ENCODE data around the gene MPHOSPH10. TPM values are rescaled to one million over a fixed set of nuclear protein-coding genes. Genes with fewer than 3 reads are reported as not detected.

Gene MPHOSPH10
- total and polyA plus RNA-seq, 2 donors (not counting 1 experiment from before 2014, with no cell fraction given): 5.6 to 51.8 TPM

DNA sequence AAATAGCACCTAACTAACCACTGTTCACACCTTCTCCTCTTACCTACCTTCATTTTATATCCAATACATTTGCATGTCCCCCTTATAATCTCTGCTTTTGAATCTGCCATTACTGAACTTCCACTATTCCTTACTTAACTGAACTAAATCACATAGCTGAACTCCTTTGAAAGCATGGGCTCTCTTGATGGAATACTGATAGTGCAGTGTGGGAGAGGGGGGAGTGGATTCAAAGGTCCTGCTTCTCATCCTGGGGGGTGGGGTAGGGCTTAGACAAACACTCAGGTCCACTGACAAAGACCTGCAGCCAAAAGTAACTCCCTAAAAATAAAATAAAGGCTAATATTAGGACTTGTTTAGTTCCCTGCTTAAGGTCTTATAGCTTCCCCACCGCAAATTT, 9.0 kb upstream of the MPHOSPH10 start:
- H3K4me1 Mint-ChIP-seq: no peaks in the 10 kb centered on the region
- no peak overlapping the region for H3K27ac Mint-ChIP-seq
- H3K36me3 ChIP-seq (replicated peaks in 1 of 2; ENCODE audit: control extremely low read depth in 1 of 2, control insufficient read depth in 1 of 2, extremely low read depth in 1 of 2, insufficient read depth in 2 of 2, low read length in 1 of 2): peaks cover 9 to 30% of the 10 kb centered on the region in 2 experiments
- H3K27ac ChIP-seq (ENCODE audit: low read length in 2 of 2): no peak overlapping the region
- H3K9me3 Mint-ChIP-seq (ENCODE audit: insufficient read depth): no peaks in the 10 kb centered on the region
- H3K4me3 Mint-ChIP-seq: no peak overlapping the region
- no peaks in the 10 kb centered on the region for H3K9me3 ChIP-seq (ENCODE audit: control extremely low read depth in 1 of 3, control insufficient read depth in 2 of 3, insufficient read depth in 1 of 3, low read length in 2 of 3)
- no peak overlapping the region for H3K9ac ChIP-seq (ENCODE audit: low read length)
- no CpG with 5 or more reads among the region's 1 CpG for WGBS (ENCODE audit: insufficient coverage)
- no peak overlapping the region for H3K4me2 ChIP-seq (replicated peaks; ENCODE audit: low read depth, low read length, poor library complexity, severe bottlenecking)
- intact Hi-C loops (cut with micrococcal nuclease): no loop called here
- H3K27me3 Mint-ChIP-seq: no peaks in the 10 kb centered on the region
- no peak for DNase-seq
- ChIA-PET POLR2A (no interaction called here), CTCF (interaction anchor here (0.9 kb wide), 1 partner anchor 35 kb away, joined by 3 read pairs; no protein-coding TSS in a partner anchor)
- H3K4me1 ChIP-seq (ENCODE audit: control insufficient read depth in 2 of 2, insufficient read depth in 2 of 2, low read length in 2 of 2): no peaks in the 10 kb centered on the region
- no peak overlapping the region for H2AFZ ChIP-seq (ENCODE audit: insufficient read depth, low read depth, low read length, poor library complexity, severe bottlenecking)
- peaks cover 4% of the 10 kb centered on the region for H3K79me2 ChIP-seq (ENCODE audit: control insufficient read depth, insufficient read depth, low read length)
- no peak overlapping the region for H3K4me3 ChIP-seq (ENCODE audit: control extremely low read depth in 1 of 5, extremely low read depth in 1 of 5, insufficient read depth in 1 of 5, low read depth in 2 of 5, low read length in 4 of 5)
- TF ChIP-seq EZH2 (IDR thresholded peaks at IDR 0.05; ENCODE audit: borderline replicate concordance, insufficient read depth, low read depth, low read length, poor library complexity, severe bottlenecking): no peak
- no peaks in the 10 kb centered on the region for H3K27me3 ChIP-seq (replicated peaks in 1 of 4; ENCODE audit: control extremely low read depth in 1 of 4, control insufficient read depth in 3 of 4, insufficient read depth in 4 of 4, low read length in 3 of 4)
- H4K20me1 ChIP-seq (ENCODE audit: control insufficient read depth, insufficient read depth, low read length, poor library complexity, severe bottlenecking): no peaks in the 10 kb centered on the region
- ATAC-seq (ENCODE audit: low read depth): no peak

DNA sequence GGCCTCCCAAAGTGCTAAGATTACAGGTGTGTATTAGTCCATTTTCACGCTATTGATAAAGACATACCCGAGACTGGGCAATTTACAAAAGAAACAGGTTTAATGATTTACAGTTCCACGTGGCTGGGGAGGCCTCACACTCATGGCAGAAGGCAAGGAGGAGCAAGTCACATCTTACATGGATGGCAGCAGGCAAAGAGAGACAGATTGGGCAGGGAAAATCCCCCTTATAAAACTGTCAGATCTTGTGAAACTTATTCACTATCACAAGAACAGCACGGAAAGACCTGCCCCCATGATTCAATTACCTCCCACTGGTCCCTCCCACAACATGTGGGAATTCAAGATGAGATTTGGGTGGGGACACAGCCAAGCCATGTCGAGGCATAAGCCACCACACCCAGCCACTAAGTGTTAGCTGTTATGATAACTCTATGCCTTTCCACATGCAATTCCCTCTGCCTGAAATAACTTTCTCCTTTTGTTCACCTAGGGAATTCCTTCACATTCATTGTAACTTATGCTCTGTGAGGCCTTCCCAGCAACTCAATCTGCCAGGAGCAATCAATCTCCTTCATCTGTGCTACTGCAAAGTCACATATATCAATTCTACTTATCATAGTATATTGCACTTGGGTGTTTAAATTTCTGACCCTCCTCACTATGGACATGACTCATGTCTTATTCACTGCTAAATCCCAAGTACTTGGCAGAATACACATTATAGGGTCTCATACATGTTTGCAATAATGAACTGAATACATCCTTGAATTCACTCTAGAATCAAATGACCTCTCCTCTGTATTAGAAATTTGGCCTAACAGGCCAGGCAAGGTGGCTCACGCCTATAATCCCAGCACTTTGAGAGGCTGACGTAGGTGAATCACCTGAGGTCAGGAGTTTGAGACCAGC, 7.8 kb upstream of the MPHOSPH10 start:
- H3K4me1 ChIP-seq (ENCODE audit: control insufficient read depth in 2 of 2, insufficient read depth in 2 of 2, low read length in 2 of 2): no peaks in the 10 kb centered on the region
- no peak overlapping the region for H3K4me3 ChIP-seq (ENCODE audit: control extremely low read depth in 1 of 5, extremely low read depth in 1 of 5, insufficient read depth in 1 of 5, low read depth in 2 of 5, low read length in 4 of 5)
- no peak overlapping the region for H2AFZ ChIP-seq (ENCODE audit: insufficient read depth, low read depth, low read length, poor library complexity, severe bottlenecking)
- Mint-ChIP-seq H3K9me3 (ENCODE audit: insufficient read depth) (no peaks in the 10 kb centered on the region), H3K27me3 (no peaks in the 10 kb centered on the region), H3K4me3 (no peak overlapping the region), H3K4me1 (peaks cover 2% of the 10 kb centered on the region), H3K27ac (no peak overlapping the region)
- no peaks in the 10 kb centered on the region for H4K20me1 ChIP-seq (ENCODE audit: control insufficient read depth, insufficient read depth, low read length, poor library complexity, severe bottlenecking)
- 96% methylated on average over 6 of the region's 7 CpGs for WGBS (ENCODE audit: insufficient coverage)
- TF ChIP-seq, protein P1, sequence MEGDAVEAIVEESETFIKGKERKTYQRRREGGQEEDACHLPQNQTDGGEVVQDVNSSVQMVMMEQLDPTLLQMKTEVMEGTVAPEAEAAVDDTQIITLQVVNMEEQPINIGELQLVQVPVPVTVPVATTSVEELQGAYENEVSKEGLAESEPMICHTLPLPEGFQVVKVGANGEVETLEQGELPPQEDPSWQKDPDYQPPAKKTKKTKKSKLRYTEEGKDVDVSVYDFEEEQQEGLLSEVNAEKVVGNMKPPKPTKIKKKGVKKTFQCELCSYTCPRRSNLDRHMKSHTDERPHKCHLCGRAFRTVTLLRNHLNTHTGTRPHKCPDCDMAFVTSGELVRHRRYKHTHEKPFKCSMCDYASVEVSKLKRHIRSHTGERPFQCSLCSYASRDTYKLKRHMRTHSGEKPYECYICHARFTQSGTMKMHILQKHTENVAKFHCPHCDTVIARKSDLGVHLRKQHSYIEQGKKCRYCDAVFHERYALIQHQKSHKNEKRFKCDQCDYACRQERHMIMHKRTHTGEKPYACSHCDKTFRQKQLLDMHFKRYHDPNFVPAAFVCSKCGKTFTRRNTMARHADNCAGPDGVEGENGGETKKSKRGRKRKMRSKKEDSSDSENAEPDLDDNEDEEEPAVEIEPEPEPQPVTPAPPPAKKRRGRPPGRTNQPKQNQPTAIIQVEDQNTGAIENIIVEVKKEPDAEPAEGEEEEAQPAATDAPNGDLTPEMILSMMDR (IDR thresholded peaks at IDR 0.05): no peak
- H3K79me2 ChIP-seq (ENCODE audit: control insufficient read depth, insufficient read depth, low read length): peaks cover 4% of the 10 kb centered on the region
- ChIA-PET POLR2A (interaction anchor here (0.6 kb wide), 1 partner anchor 1029 kb away, joined by 4 read pairs; no protein-coding TSS in a partner anchor), CTCF (interaction anchor here (0.9 kb wide), 1 partner anchor 22 kb away, joined by 3 read pairs; no protein-coding TSS in a partner anchor)
- no peak overlapping the region for H3K27ac ChIP-seq (ENCODE audit: low read length in 2 of 2)
- intact Hi-C loops (cut with micrococcal nuclease): no loop called here
- H3K36me3 ChIP-seq (replicated peaks in 1 of 2; ENCODE audit: control extremely low read depth in 1 of 2, control insufficient read depth in 1 of 2, extremely low read depth in 1 of 2, insufficient read depth in 2 of 2, low read length in 1 of 2): peaks cover 7 to 30% of the 10 kb centered on the region in 2 experiments
- H3K9ac ChIP-seq (ENCODE audit: low read length): no peak overlapping the region
- ATAC-seq (ENCODE audit: low read depth): no peak
- H3K9me3 ChIP-seq (ENCODE audit: control extremely low read depth in 1 of 3, control insufficient read depth in 2 of 3, insufficient read depth in 1 of 3, low read length in 2 of 3): no peaks in the 10 kb centered on the region
- no peak overlapping the region for H3K4me2 ChIP-seq (replicated peaks; ENCODE audit: low read depth, low read length, poor library complexity, severe bottlenecking)
- no peak for DNase-seq
- H3K27me3 ChIP-seq (replicated peaks in 1 of 4; ENCODE audit: control extremely low read depth in 1 of 4, control insufficient read depth in 3 of 4, insufficient read depth in 4 of 4, low read length in 3 of 4): no peaks in the 10 kb centered on the region
